Uterus (tissue), 2 donors: ENCODE measurements around the gene RBM25.

Experiments used
- CTCF ChIP-seq, 4 experiments: fragments of 200-600 bp in 2 of 4; fragments of 450-650 bp in 2 of 4; sonication (generic) in 2 of 4; IDR thresholded peaks; one replicate each; pipeline ENCODE4 v1.5.1; 2016 to 2019; ENCODE audit warnings: antibody characterized with exemption in 4 of 4, mild to moderate bottlenecking in 2 of 4, moderate library complexity in 1 of 4
- POLR2A ChIP-seq, 2 donors: fragments of 450-650 bp; IDR thresholded peaks; one replicate each; pipeline ENCODE4 v1.6.1; 2016; ENCODE audit warnings: antibody characterized with exemption in 2 of 2, mild to moderate bottlenecking in 1 of 2, moderate library complexity in 1 of 2

- no peak for TF ChIP-seq CTCF (IDR thresholded peaks at IDR 0.05)
- no peak for TF ChIP-seq POLR2A (IDR thresholded peaks at IDR 0.05)
These were observed 110.4 kb downstream of the RBM25 start for GRCh38 chr14:73168691-73169090.
